Esophagus muscularis mucosa (tissue), 4 donors: ENCODE results near the gene AMT.

ENCODE experiments used
- EP300 ChIP-seq: sonication (generic); formaldehyde crosslinking; IDR thresholded peaks from one replicate; pipeline ENCODE4 v1.6.1; 2017; ENCODE audit warnings: antibody characterized with exemption
- POLR2A ChIP-seq: fragments of 450-650 bp; IDR thresholded peaks from one replicate; pipeline ENCODE4 v1.6.1; 2017; ENCODE audit warnings: antibody characterized with exemption, moderate library complexity, mild to moderate bottlenecking, low read depth
- POLR2AphosphoS5 ChIP-seq, 2 donors: sonication (generic); formaldehyde crosslinking; IDR thresholded peaks; one replicate each; pipeline ENCODE4 v1.6.1; 2017; ENCODE audit warnings: antibody characterized with exemption in 2 of 2
- TF ChIP-seq, protein P1 (sequence below), 3 experiments: fragments of 200-600 bp in 2 of 3; fragments of 450-650 bp in 1 of 3; sonication (generic) in 2 of 3; IDR thresholded peaks; one replicate each; pipeline ENCODE4 v1.5.1; 2017 to 2019; ENCODE audit warnings: antibody characterized with exemption in 3 of 3, mild to moderate bottlenecking in 2 of 3, moderate library complexity in 1 of 3

DNA sequence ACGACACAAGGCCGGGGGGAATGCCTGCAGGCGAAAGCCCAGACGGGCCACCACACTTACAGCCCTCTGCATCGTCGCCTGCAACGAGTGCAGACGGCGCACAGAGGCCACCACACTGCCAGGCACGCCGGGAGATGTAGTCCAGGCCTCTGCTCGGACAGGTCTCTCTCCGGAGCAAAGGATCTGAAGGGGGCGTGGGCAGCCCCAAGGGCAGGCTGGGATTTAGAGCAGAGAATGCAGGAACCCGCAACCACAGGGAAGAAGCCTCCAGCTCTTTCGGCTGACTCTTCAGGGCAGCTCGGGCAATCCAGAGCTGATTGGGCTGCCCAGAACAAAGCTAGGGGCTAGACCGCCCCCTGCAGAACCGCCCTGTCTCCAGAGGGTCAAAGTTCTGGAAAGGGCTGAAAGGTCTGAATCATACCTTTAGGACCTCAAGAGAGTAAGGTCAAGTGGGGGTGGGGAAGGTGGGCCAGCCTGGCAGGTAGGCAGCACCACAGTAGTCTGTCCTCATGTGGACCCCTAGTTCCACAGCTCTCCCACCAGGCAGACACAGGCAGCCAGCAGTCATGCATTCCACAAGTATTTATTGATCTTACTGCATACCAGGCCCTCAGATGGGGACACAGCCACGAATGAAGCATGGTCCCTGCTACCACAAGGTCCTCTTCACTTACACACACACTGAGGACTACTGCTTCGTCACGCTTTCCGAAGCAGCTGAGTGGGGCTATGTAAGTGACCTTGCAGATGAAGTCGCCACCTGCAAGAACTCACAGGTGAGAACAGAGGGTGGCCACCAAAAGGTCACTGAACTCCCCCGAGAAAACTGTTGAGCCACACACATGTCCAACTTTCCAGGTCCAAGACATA is at the start of gene AMT:
- TF ChIP-seq, protein P1, sequence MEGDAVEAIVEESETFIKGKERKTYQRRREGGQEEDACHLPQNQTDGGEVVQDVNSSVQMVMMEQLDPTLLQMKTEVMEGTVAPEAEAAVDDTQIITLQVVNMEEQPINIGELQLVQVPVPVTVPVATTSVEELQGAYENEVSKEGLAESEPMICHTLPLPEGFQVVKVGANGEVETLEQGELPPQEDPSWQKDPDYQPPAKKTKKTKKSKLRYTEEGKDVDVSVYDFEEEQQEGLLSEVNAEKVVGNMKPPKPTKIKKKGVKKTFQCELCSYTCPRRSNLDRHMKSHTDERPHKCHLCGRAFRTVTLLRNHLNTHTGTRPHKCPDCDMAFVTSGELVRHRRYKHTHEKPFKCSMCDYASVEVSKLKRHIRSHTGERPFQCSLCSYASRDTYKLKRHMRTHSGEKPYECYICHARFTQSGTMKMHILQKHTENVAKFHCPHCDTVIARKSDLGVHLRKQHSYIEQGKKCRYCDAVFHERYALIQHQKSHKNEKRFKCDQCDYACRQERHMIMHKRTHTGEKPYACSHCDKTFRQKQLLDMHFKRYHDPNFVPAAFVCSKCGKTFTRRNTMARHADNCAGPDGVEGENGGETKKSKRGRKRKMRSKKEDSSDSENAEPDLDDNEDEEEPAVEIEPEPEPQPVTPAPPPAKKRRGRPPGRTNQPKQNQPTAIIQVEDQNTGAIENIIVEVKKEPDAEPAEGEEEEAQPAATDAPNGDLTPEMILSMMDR (IDR thresholded peaks at IDR 0.05) = no peak
- no peak for TF ChIP-seq POLR2A
- TF ChIP-seq POLR2AphosphoS5 (IDR thresholded peaks at IDR 0.05) = no peak
- no peak for TF ChIP-seq EP300
